H1 (cell line): ENCODE results near the gene RASSF5. TPM values are rescaled to one million over a fixed set of nuclear protein-coding genes. Genes with fewer than 3 reads are reported as not detected.

Experiments used
- CTCF ChIA-PET: fragments of 300-600 bp; sonication (Branson Sonifier 250); formaldehyde crosslinking; loops from one replicate; lab custom pipeline; 2021; ENCODE audit not compliant: partially characterized antibody; lab: Charles Lee
- POLR2A ChIA-PET: fragments of 300-600 bp; sonication (Branson Sonifier 250); formaldehyde crosslinking; loops from one replicate; lab custom pipeline; 2021; ENCODE audit warnings: inconsistent platforms; ENCODE audit not compliant: partially characterized antibody; lab: Charles Lee
- DNase-seq, 2 experiments: peaks; one replicate each; pipeline versions ENCODE4 v3.0.0 to v3.0.0-alpha.2; 2010 to 2022; ENCODE audit warnings: low spot score in 2 of 2, low read depth in 1 of 2, mixed read lengths in 1 of 2
- FAIRE-seq: peaks from 2 replicates; lab custom pipeline; 2011; peaks lifted over from hg19 to GRCh38; lab: Jason Lieb, UNC
- H2AFZ ChIP-seq: 2 replicates; pipeline ENCODE4 v1.8.1; 2012; ENCODE audit warnings: low read length, inconsistent platforms
- H2AK5ac ChIP-seq: 2 replicates; pipeline ENCODE4 v1.6.1; 2013; ENCODE audit warnings: low read depth, low read length
- H2BK120ac ChIP-seq: replicated peaks from 2 replicates; pipeline ENCODE3; 2013; ENCODE audit warnings: low read depth, low read length, inconsistent platforms
- H2BK12ac ChIP-seq: 2 replicates; pipeline ENCODE4 v1.6.1; 2013; ENCODE audit warnings: low read depth, low read length
- H2BK15ac ChIP-seq: 2 replicates; pipeline ENCODE4 v1.6.1; 2013; ENCODE audit warnings: low read length
- H2BK20ac ChIP-seq: 2 replicates; pipeline ENCODE4 v1.6.1; 2013; ENCODE audit warnings: low read length
- H2BK5ac ChIP-seq: 2 replicates; pipeline ENCODE4 v1.6.1; 2013; ENCODE audit warnings: low read depth, low read length
- H3K14ac ChIP-seq: 2 replicates; pipeline ENCODE4 v1.6.1; 2013; ENCODE audit warnings: inconsistent platforms; ENCODE audit not compliant: insufficient read length
- H3K18ac ChIP-seq: 2 replicates; pipeline ENCODE4 v1.6.1; 2013; ENCODE audit warnings: low read length; ENCODE audit errors: extremely low read depth
- H3K23ac ChIP-seq: 2 replicates; pipeline ENCODE4 v1.6.1; 2013; ENCODE audit warnings: inconsistent platforms; ENCODE audit not compliant: insufficient read length
- H3K23me2 ChIP-seq: 2 replicates; pipeline ENCODE4 v1.6.1; 2013; ENCODE audit warnings: low read depth, low read length
- H3K27ac ChIP-seq: 2 replicates; pipeline ENCODE4 v1.6.1; 2011; ENCODE audit warnings: low read depth, low read length, inconsistent platforms
- H3K27me3 ChIP-seq, 4 experiments: replicated peaks in 1 of 4; 1 replicate in 1 of 4; 2 replicates in 3 of 4; pipeline versions ENCODE4 v1.6.1 to v1.8.1; 2011 to 2013; ENCODE audit warnings: low read length in 3 of 4, mild to moderate bottlenecking in 3 of 4, inconsistent platforms in 2 of 4, mixed read lengths in 2 of 4, moderate library complexity in 1 of 4; ENCODE audit not compliant: control insufficient read depth in 3 of 4, insufficient read depth in 3 of 4; ENCODE audit errors: extremely low read depth in 1 of 4
- H3K36me3 ChIP-seq, 4 experiments: 2 replicates each; pipeline versions ENCODE4 v1.6.1 to v1.8.1; 2011 to 2013; ENCODE audit warnings: mild to moderate bottlenecking in 4 of 4, low read length in 3 of 4, moderate library complexity in 2 of 4, control low read depth in 1 of 4, inconsistent platforms in 1 of 4; ENCODE audit not compliant: insufficient read depth in 4 of 4, control insufficient read depth in 2 of 4
- H3K4ac ChIP-seq: replicated peaks from 2 replicates; pipeline ENCODE3; 2013; ENCODE audit warnings: low read length, low read depth, mixed read lengths, inconsistent platforms; ENCODE audit not compliant: insufficient read length
- H3K4me1 ChIP-seq, 4 experiments: replicated peaks in 1 of 4; 1 replicate in 1 of 4; 2 replicates in 3 of 4; pipeline versions ENCODE4 v1.6.1 to v1.8.1; 2011 to 2013; ENCODE audit warnings: low read length in 3 of 4, inconsistent platforms in 2 of 4, mixed read lengths in 1 of 4; ENCODE audit not compliant: insufficient read depth in 4 of 4, control insufficient read depth in 3 of 4
- H3K4me2 ChIP-seq, 2 experiments: 2 replicates each; pipeline versions ENCODE4 v1.6.1 to v1.8.1; 2011 to 2013; ENCODE audit warnings: low read depth in 2 of 2, low read length in 2 of 2, control low read depth in 1 of 2, inconsistent platforms in 1 of 2, mild to moderate bottlenecking in 1 of 2; ENCODE audit not compliant: insufficient read depth in 1 of 2
- H3K4me3 ChIP-seq, 4 experiments: fragments of 200-600, 300-600 bp in 1 of 4; sonication (generic), shearing (Covaris generic), sonication (Bioruptor Twin) in 1 of 4; 2 replicates each; pipeline versions ENCODE4 v1.5.1 to v1.8.1; 2011 to 2016; ENCODE audit warnings: low read length in 4 of 4, low read depth in 3 of 4, control low read depth in 2 of 4, inconsistent platforms in 2 of 4, mild to moderate bottlenecking in 2 of 4, mixed read lengths in 1 of 4, moderate library complexity in 1 of 4; ENCODE audit not compliant: insufficient read depth in 2 of 4; ENCODE audit errors: extremely low read depth in 1 of 4
- H3K56ac ChIP-seq: replicated peaks from 2 replicates; pipeline ENCODE3; 2013; ENCODE audit warnings: low read depth, mild to moderate bottlenecking, mixed read lengths, low read length, inconsistent platforms; ENCODE audit not compliant: insufficient read length
- H3K79me1 ChIP-seq: 2 replicates; pipeline ENCODE4 v1.6.1; 2013; ENCODE audit warnings: low read depth, low read length, control low read depth
- H3K79me2 ChIP-seq, 2 experiments: 2 replicates each; pipeline versions ENCODE4 v1.6.1 to v1.8.1; 2012 to 2013; ENCODE audit warnings: low read length in 2 of 2, mild to moderate bottlenecking in 2 of 2, inconsistent platforms in 1 of 2; ENCODE audit not compliant: insufficient read depth in 2 of 2, control insufficient read depth in 1 of 2
- H3K9ac ChIP-seq, 4 experiments: replicated peaks in 1 of 4; 1 replicate in 1 of 4; 2 replicates in 3 of 4; pipeline versions ENCODE4 v1.6.1 to v1.8.1; 2011 to 2013; ENCODE audit warnings: low read depth in 3 of 4, low read length in 3 of 4, control low read depth in 2 of 4, mild to moderate bottlenecking in 2 of 4, moderate library complexity in 2 of 4, inconsistent platforms in 1 of 4; ENCODE audit errors: extremely low read depth in 1 of 4
- H3K9me3 ChIP-seq, 2 experiments: 2 replicates each; pipeline versions ENCODE4 v1.6.1 to v1.8.1; 2012 to 2013; ENCODE audit warnings: mild to moderate bottlenecking in 2 of 2, moderate library complexity in 2 of 2, control low read depth in 1 of 2, inconsistent platforms in 1 of 2, low read depth in 1 of 2, low read length in 1 of 2, mixed read lengths in 1 of 2; ENCODE audit not compliant: insufficient read depth in 2 of 2
- H4K20me1 ChIP-seq, 2 experiments: replicated peaks in 1 of 2; 2 replicates each; pipeline versions ENCODE3 to v1.8.1; 2011 to 2013; ENCODE audit warnings: inconsistent platforms in 2 of 2, low read length in 2 of 2, mild to moderate bottlenecking in 1 of 2; ENCODE audit not compliant: insufficient read depth in 2 of 2, control insufficient read depth in 1 of 2
- H4K5ac ChIP-seq: 2 replicates; pipeline ENCODE4 v1.6.1; 2013; ENCODE audit warnings: low read length, low read depth, mixed read lengths, inconsistent platforms; ENCODE audit not compliant: insufficient read length
- H4K8ac ChIP-seq: 2 replicates; pipeline ENCODE4 v1.8.0; 2013; ENCODE audit warnings: mild to moderate bottlenecking, moderate library complexity, low read length, inconsistent platforms; ENCODE audit not compliant: insufficient read depth; ENCODE audit errors: extremely low read depth
- H4K91ac ChIP-seq: replicated peaks from 2 replicates; pipeline ENCODE3; 2013; ENCODE audit warnings: low read length, mixed read lengths, inconsistent platforms; ENCODE audit not compliant: insufficient read length
- KDM5A ChIP-seq: fragments of 200-600 bp; IDR thresholded peaks from 2 replicates; pipeline ENCODE4 v1.7.1; 2012; ENCODE audit warnings: mild to moderate bottlenecking, low read length, inconsistent platforms, mixed read lengths
- RFX5 ChIP-seq: IDR thresholded peaks from 2 replicates; pipeline ENCODE4 v1.6.1; 2011; ENCODE audit warnings: low read depth, low read length, improper control_type of control experiment, borderline replicate concordance
- WGBS, 2 experiments: shearing (Covaris generic) in 1 of 2; methylation state at CpG; one replicate each; pipeline versions ENCODE4 v1.1.6 to v1.1.7; 2013 to 2015; ENCODE audit warnings: low lambda C conversion rate in 2 of 2, mixed read lengths in 2 of 2, inconsistent platforms in 1 of 2, low coverage in 1 of 2, missing lambda C conversion rate in 1 of 2; ENCODE audit not compliant: insufficient replicate concordance in 2 of 2, insufficient coverage in 1 of 2, insufficient read length in 1 of 2; ENCODE audit errors: extremely low coverage in 1 of 2, missing lambda C conversion rate in 1 of 2; 5-methylcytosine and 5-hydroxymethylcytosine counted together
- polyA plus RNA-seq, 7 experiments: library from polyadenylated mRNA; depleted of rRNA in 3 of 7; stranded (reverse) in 5 of 7; unstranded in 2 of 7; fragments of >200 nt in 5 of 7; fragments of 200-250 nt in 2 of 7; gene quantifications; 1 replicate in 5 of 7; 2 replicates in 1 of 7; 4 replicates in 1 of 7; pipeline versions ENCODE4 v1.2.1 to v1.2.3, GENCODE V29; 2011 to 2013; ENCODE audit warnings: missing spikeins in 2 of 7, mixed read lengths in 2 of 7
- total RNA-seq: library from RNA; stranded (reverse); fragmentation: NEBNext Ultra II Directional; extraction: Animal tissue kit (Norgen Biotek cat#: 25700); gene quantifications from 2 replicates; pipeline ENCODE4 v1.2.1, GENCODE V29; 2021

RASSF5 gene
- total and polyA plus RNA-seq, 2 of the 8 experiments (the other 6 are each of a cell fraction or from before 2014, with no cell fraction given), result 0.82 to 1.8 TPM

GRCh38 chr1:206504363-206504713 lies 3.0 kb upstream of the RASSF5 start:
- Histone ChIP-seq H3K9me3 (no peaks in the 10 kb centered on the region), H3K56ac (no peak overlapping the region), H3K4me1 (peaks cover 0 to 6% (median 2%) of the 10 kb centered on the region in 4 experiments; a peak in 5 of 7 replicates), H3K23me2 (peaks cover 9% of the 10 kb centered on the region; the same call in 1 of the 2 replicates), H3K27me3 (peaks cover 17 to 46% (median 42%) of the 10 kb centered on the region in 4 experiments), H2BK15ac (no peak overlapping the region), H4K8ac (no peak overlapping the region), H4K91ac (no peak overlapping the region), H3K4me3 (no peak overlapping the region), H2BK20ac (no peak overlapping the region), H3K9ac (no peak overlapping the region), H3K4me2 (no peak overlapping the region), H2BK120ac (no peak overlapping the region), H2BK5ac (no peak overlapping the region), H3K79me2 (no peaks in the 10 kb centered on the region), H2BK12ac (no peak overlapping the region), H3K4ac (no peak overlapping the region), H4K5ac (no peak overlapping the region), H3K23ac (no peak overlapping the region), H4K20me1 (peaks cover 0 to 4% of the 10 kb centered on the region in 2 experiments), H3K36me3 (no peaks in the 10 kb centered on the region), H3K79me1 (no peaks in the 10 kb centered on the region), H3K14ac (no peak overlapping the region), H3K27ac (no peak overlapping the region), H3K18ac (no peak overlapping the region), H2AK5ac (no peak overlapping the region), H2AFZ (no peak overlapping the region)
- TF ChIP-seq RFX5 (no peak), KDM5A (no peak)
- CTCF ChIA-PET, result interaction anchor here (1.0 to 13.3 kb wide), 4 partner anchors 14 to 82 kb away, joined by 3 to 167 read pairs (median 64); no protein-coding TSS in a partner anchor
- WGBS, 2 experiments, result 85% methylated on average over 3 of the region's 3 CpGs; no CpG with 5 or more reads in 1 of the 2 experiments
- DNase-seq (no peak), FAIRE-seq (no peak)
- POLR2A ChIA-PET, result no interaction called here
